SK-N-MC (cell line): ENCODE results near the gene PHRF1.

ENCODE experiments used
- EZH2 ChIP-seq: fragments of 200-600 bp; sonication (generic); IDR thresholded peaks from one replicate; pipeline ENCODE4 v1.6.1; 2017; ENCODE audit warnings: antibody characterized with exemption
- POLR2AphosphoS5 ChIP-seq: IDR thresholded peaks from 2 replicates; pipeline ENCODE4 v1.6.1; 2012; ENCODE audit warnings: mild to moderate bottlenecking, low read depth, low read length, borderline replicate concordance

- TF ChIP-seq EZH2 (no peak), POLR2AphosphoS5 (no peak)
Measured at GRCh38 chr11:587978-588380, 11.7 kb downstream of the PHRF1 start.
